ENCODE results near the gene ITGB2. TPM values are rescaled to one million over a fixed set of nuclear protein-coding genes. Genes with fewer than 3 reads are reported as not detected.

Gene ITGB2
- polyA plus RNA-seq (ENCODE audit: insufficient read length in 3 of 3): 10 to 100 TPM in 2 of 3 donors, 1 to 10 TPM in 1; 8.8 to 13.0 (median 10.5) TPM
- long read RNA-seq, donor 1, partial matches to known transcripts: 0 of 3 reads
- long read RNA-seq, donor 1, other reads (novel, unspliced or antisense): 0 of 3 reads
- long read RNA-seq, donor 2, partial matches to known transcripts: 0 of 5 reads
- long read RNA-seq, donor 2, other reads (novel, unspliced or antisense): 0 of 5 reads
- long read RNA-seq, donor 3, partial matches to known transcripts: 0 of 1 reads
- long read RNA-seq, donor 3, other reads (novel, unspliced or antisense): 0 of 1 reads
- long read RNA-seq, donor 4, partial matches to known transcripts: 0 of 2 reads
- long read RNA-seq, donor 4, other reads (novel, unspliced or antisense): 0 of 2 reads
- long read RNA-seq, donor 5, partial matches to known transcripts: 0 of 3 reads
- long read RNA-seq, donor 5, other reads (novel, unspliced or antisense): 0 of 3 reads
- long read RNA-seq, donor 6: 0 reads
- long read RNA-seq, donor 7, partial matches to known transcripts: 0 of 5 reads
- long read RNA-seq, donor 7, other reads (novel, unspliced or antisense): 0 of 5 reads
- long read RNA-seq, donor 8, partial matches to known transcripts: 0 of 3 reads
- long read RNA-seq, donor 8, other reads (novel, unspliced or antisense): 0 of 3 reads
- long read RNA-seq, donor 9, partial matches to known transcripts: 0 of 1 reads
- long read RNA-seq, donor 9, other reads (novel, unspliced or antisense): 0 of 1 reads
- long read RNA-seq, donor 10, partial matches to known transcripts: 0 of 2 reads
- long read RNA-seq, donor 10, other reads (novel, unspliced or antisense): 0 of 2 reads
- long read RNA-seq, donor 11, partial matches to known transcripts: 0 of 2 reads
- long read RNA-seq, donor 11, other reads (novel, unspliced or antisense): 0 of 2 reads
- long read RNA-seq, donor 12, partial matches to known transcripts: 0 of 1 reads
- long read RNA-seq, donor 12, other reads (novel, unspliced or antisense): 0 of 1 reads
- long read RNA-seq, donor 13, partial matches to known transcripts: 0 of 3 reads
- long read RNA-seq, donor 13, other reads (novel, unspliced or antisense): 0 of 3 reads
- long read RNA-seq, donor 14, partial matches to known transcripts: 0 of 1 reads
- long read RNA-seq, donor 14, other reads (novel, unspliced or antisense): 0 of 1 reads
- long read RNA-seq, donor 15: 0 reads
- long read RNA-seq, donor 16, partial matches to known transcripts: 28 of 103 reads
- long read RNA-seq, donor 16, other reads (novel, unspliced or antisense): 70 of 103 reads

- no peak for DNase-seq (ENCODE audit: extremely low read depth in 1 of 11, low read depth in 9 of 11, low spot score in 4 of 11)
These were observed at the start of gene ITGB2 for GRCh38 chr21:44920694-44921604. TSS of gene ITGB2 (minus strand) at chr21:44920899. CDS start at chr21:44910782, 10,117 bp downstream.

GRCh38 chr21:44969931-44970755, 49.4 kb upstream of the ITGB2 start:
- no peak for DNase-seq (ENCODE audit: extremely low read depth in 1 of 11, low read depth in 9 of 11, low spot score in 4 of 11)

- no peak for DNase-seq (ENCODE audit: extremely low read depth in 1 of 11, low read depth in 9 of 11, low spot score in 4 of 11)
These were observed 48.5 kb upstream of the ITGB2 start for GRCh38 chr21:44969066-44969670.

GRCh38 chr21:44967082-44968047, 46.7 kb upstream of the ITGB2 start:
- no peak for DNase-seq (ENCODE audit: extremely low read depth in 1 of 11, low read depth in 9 of 11, low spot score in 4 of 11)

- no peak for DNase-seq (ENCODE audit: extremely low read depth in 1 of 11, low read depth in 9 of 11, low spot score in 4 of 11)
These were observed 45.7 kb upstream of the ITGB2 start for GRCh38 chr21:44966135-44967081.

- DNase-seq (ENCODE audit: extremely low read depth in 1 of 11, low read depth in 9 of 11, low spot score in 4 of 11): no peak
These were observed 44.7 kb upstream of the ITGB2 start for GRCh38 chr21:44965251-44966022.

GRCh38 chr21:44964381-44964780, 43.7 kb upstream of the ITGB2 start:
- DNase-seq (ENCODE audit: extremely low read depth in 1 of 11, low read depth in 9 of 11, low spot score in 4 of 11): no peak

- no peak for DNase-seq (ENCODE audit: extremely low read depth in 1 of 11, low read depth in 9 of 11, low spot score in 4 of 11)
These were observed 41.8 kb upstream of the ITGB2 start for GRCh38 chr21:44962403-44962966.

- DNase-seq (ENCODE audit: extremely low read depth in 1 of 11, low read depth in 9 of 11, low spot score in 4 of 11): no peak
These were observed 39.7 kb upstream of the ITGB2 start for GRCh38 chr21:44960141-44961092.

- no peak for DNase-seq (ENCODE audit: extremely low read depth in 1 of 11, low read depth in 9 of 11, low spot score in 4 of 11)
These were observed 38.8 kb upstream of the ITGB2 start for GRCh38 chr21:44959376-44960091.

- peak in 10 of 11 donors; percentile 40 to 69 (median 60) for DNase-seq (ENCODE audit: extremely low read depth in 1 of 11, low read depth in 9 of 11, low spot score in 4 of 11)
These were observed 37.9 kb upstream of the ITGB2 start for GRCh38 chr21:44958471-44959191.
